Measurements from ENCODE around the gene UBASH3B. TPM values are rescaled to one million over a fixed set of nuclear protein-coding genes. Genes with fewer than 3 reads are reported as not detected.

Gene UBASH3B
- total RNA-seq, 3 donors from 2014 or later, result 3.5 to 5.9 (median 3.9) TPM

GRCh38 chr11:122737951-122738693, 82.6 kb downstream of the UBASH3B start:
- no peak for ATAC-seq
- Histone ChIP-seq H3K4me1 (ENCODE audit: low read depth) (peaks cover 4% of the 10 kb centered on the region), H3K9me3 (no peaks in the 10 kb centered on the region), H3K4me3 (no peak overlapping the region), H3K36me3 (ENCODE audit: low read depth) (no peaks in the 10 kb centered on the region)
- intact Hi-C loops (cut with DNase I, micrococcal nuclease), result no loop called here
- DNase-seq, result no peak
- TF ChIP-seq CTCF (IDR thresholded peaks at IDR 0.05), result no peak

DNA sequence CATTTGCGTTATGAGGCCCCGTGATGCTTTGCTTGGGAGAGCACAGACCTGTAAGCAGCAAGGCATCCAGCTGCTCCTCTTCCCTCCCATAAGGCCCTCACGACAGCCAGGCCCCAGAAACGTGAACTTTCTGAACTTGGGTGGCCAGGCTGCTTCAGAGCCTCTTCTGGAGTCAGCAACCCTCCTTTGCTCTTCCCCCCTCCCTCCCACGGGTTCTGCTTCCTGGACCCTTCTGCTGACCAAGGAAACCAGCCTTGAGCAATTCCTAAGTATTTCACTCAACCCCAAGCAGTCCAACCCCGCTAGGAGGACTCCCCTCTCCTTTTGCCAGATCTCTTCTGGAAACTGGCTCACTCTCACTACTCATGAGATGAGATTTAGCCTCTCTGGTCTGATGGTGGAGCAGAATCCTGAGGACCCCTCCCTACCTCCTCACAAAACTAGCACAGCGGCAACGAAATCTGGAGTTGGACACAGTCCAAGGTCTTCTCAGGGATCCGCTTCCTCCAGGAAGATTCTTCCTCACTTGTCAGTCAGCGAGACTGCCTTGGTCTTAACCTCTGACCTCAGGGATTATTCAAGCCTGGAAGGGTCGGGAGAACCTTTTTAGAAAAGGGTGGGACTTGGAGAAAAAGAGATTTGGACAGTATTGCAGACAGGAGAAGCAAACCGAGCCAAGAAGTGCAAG, 86.2 kb downstream of the UBASH3B start:
- no peaks in the 10 kb centered on the region for H3K36me3 ChIP-seq (ENCODE audit: low read depth)
- intact Hi-C loops (cut with DNase I, micrococcal nuclease), result no loop called here
- peak in 2 of 3 donors; percentile 34 to 43 for DNase-seq

DNA sequence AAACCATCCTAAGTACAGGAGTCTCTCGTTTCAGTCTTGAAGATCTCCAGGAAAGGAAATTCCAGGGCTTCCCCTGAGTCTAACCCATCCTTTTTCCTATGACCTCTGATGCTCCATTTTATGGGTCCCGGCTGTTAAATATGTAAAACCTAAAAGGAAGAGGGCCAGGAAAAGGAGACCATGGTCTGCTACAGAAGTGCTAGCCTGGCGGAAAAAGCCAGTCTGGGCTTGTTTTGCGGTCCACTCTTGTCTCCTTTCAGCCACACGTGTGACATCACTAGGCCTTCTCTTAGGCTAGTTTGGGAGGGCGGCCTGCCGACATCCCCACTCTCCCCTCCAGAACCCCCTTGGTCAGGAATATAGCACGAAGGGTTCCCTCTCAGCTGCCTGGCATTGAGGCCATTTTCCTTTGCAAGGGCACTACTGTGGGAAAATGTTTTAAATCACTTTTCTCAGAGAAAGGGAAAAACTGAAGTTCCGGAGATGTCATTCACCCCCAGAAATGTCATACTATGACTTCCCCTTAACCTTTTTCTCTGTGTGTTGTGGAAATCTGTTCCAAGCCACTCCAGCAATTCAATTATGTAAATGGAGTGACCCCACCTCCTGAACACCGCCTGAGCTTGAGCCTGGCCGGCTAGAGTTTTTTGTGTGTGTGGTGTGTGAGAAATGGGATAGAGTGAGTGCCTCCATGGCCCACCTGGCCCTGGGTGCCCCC, 86.9 kb downstream of the UBASH3B start:
- no peaks in the 10 kb centered on the region for H3K36me3 ChIP-seq (ENCODE audit: low read depth)
- ATAC-seq (no peak), DNase-seq (peak in 1 of 3 donors; percentile 38)
- no peak overlapping the region for H3K4me3 ChIP-seq
- no peaks in the 10 kb centered on the region for H3K9me3 ChIP-seq
- TF ChIP-seq CTCF (IDR thresholded peaks at IDR 0.05), result no peak
- intact Hi-C loops (cut with DNase I, micrococcal nuclease), result no loop called here
- H3K4me1 ChIP-seq (ENCODE audit: low read depth), result no peaks in the 10 kb centered on the region

More for the DNA sequence above, 86.2 kb downstream of the UBASH3B start:
- Histone ChIP-seq H3K9me3 (no peaks in the 10 kb centered on the region), H3K4me1 (ENCODE audit: low read depth) (no peaks in the 10 kb centered on the region), H3K4me3 (no peak overlapping the region)
- TF ChIP-seq CTCF (IDR thresholded peaks at IDR 0.05), result no peak
- peak; percentile 37 for ATAC-seq

GRCh38 chr11:122743097-122743741, 87.7 kb downstream of the UBASH3B start:
- intact Hi-C loops (cut with DNase I, micrococcal nuclease), result no loop called here
- no peak for ATAC-seq
- TF ChIP-seq CTCF (IDR thresholded peaks at IDR 0.05), result no peak

GRCh38 chr11:122743949-122744348, 88.4 kb downstream of the UBASH3B start:
- intact Hi-C loops (cut with DNase I, micrococcal nuclease), result no loop called here
- no peak for TF ChIP-seq CTCF (IDR thresholded peaks at IDR 0.05)
- Histone ChIP-seq H3K4me1 (ENCODE audit: low read depth) (no peaks in the 10 kb centered on the region), H3K9me3 (no peaks in the 10 kb centered on the region), H3K36me3 (ENCODE audit: low read depth) (no peaks in the 10 kb centered on the region), H3K4me3 (no peak overlapping the region)
- peak; percentile 79 for ATAC-seq
- DNase-seq, result peak; percentile 42 to 73 (median 62)

More at GRCh38 chr11:122743097-122743741, 87.7 kb downstream of the UBASH3B start:
- Histone ChIP-seq H3K4me3 (no peak overlapping the region), H3K9me3 (no peaks in the 10 kb centered on the region), H3K4me1 (ENCODE audit: low read depth) (no peaks in the 10 kb centered on the region), H3K36me3 (ENCODE audit: low read depth) (no peaks in the 10 kb centered on the region)
- no peak for DNase-seq
